Stimulated activated CD4-positive, alpha-beta T cell treated with anti-CD3 and anti-CD28 coated beads, Interleukin-15, amount 100 ng/mL, for 1 hour (primary cell): ENCODE measurements around the gene ATP2C1.
"Not testable (repeated sequence)": the region's sequence is repeated elsewhere in the genome, so short reads cannot be mapped to it uniquely, and the experiment has no call there.

Source experiments
- DNase-seq, 2 donors: peaks; one replicate each; pipeline ENCODE4 v3.0.0-alpha.2; 2020; ENCODE audit warnings: low read depth in 1 of 2, low spot score in 1 of 2

Gene ATP2C1

DNA sequence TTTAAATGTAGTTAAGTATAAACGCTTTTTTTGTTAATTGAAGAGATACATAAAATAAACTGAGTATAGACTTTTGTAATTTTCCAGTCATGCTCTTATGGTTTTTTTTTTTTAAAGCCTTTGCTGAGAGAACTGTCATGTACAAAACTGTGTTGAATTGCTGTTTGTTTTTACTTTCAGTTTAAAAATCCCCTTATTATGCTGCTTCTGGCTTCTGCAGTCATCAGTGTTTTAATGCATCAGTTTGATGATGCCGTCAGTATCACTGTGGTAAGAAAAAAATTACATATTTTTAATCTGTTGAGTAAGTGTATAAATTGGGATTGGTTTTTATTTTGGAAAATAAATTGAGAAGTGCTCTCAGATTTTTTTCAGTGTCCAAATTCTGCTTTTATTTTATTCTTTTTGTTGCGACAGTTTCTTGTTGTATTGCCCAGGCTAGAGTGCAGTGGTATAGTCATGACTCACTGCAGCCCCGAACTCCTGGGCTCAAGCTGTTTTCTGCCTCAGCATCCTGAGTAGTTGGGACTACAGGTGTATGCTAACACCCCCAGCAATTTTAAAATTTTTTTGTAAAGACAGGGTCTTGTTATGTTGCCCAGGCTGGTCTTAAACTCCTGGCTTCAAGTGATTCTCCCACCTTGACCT, 40.7 kb downstream of the ATP2C1 start:
- no peak for DNase-seq

DNA sequence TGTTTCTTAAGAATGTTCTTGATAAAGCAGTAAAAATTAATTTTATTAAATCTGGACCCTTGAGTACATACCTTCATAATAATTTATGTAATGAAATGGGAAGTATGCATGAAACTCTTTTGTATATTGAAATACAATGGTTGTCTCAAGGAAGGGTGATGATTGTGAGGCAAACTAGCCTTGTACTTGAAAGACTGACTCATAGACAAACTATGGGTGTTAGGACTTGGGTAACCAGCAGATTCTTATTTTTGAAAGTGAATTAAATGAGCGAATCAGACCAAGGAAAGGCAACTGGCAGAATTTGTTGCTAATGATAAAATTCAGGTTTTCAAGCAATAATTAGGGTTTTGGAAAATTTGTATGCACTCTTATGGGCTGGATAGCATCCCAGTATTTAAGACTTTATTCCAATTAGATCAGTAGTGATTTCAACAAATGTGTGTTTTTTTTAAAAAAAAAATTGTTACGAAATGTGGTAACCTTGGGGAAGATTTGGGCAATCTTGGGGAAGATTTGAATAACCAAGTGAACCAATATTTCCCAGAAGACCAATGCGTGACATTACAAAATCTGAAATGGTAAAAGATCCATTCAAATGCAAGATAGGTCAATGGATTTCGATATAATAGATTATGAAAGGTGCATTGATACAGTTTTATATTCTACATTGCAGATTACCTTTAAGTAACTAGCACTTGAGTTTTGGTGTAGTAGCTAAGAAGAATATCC, 42.0 kb downstream of the ATP2C1 start:
- no peak for DNase-seq

DNA sequence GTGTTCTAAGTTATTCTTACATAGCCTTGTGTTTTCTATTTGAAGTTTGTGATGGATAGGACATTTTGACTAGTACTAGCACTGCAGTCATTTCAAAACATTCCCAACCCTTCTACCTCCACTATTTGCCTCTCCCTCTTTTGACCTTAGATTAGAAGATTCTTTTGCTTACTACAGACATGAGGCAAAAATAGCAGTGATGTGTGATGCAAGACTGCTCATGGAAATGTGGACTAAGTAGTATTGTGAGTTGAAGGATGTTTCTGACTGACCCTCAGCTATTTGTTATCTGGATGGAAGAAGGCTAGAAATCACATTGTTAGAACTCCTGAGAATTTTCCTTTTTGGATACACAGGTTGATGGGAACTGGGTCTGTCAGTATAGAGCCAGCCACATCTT, 45.9 kb downstream of the ATP2C1 start:
- no peak for DNase-seq

DNA sequence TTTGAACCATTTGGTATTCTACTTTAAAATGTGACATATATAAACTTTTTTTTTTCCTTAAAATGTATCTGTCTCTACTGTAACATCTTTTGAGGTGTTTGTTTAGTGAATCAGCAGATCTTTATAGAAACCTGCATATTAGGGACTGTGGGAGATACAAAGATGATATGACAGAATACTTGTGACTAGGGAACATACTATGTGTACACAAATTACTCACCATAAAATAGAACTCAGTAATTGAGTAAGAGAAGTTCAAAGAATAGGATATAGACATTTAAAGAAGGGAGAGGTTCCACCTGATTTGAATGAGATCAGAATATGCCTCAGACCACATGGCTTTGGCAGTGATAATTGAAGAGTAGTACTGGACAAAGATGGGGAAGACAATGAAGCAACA, 47.9 kb downstream of the ATP2C1 start:
- DNase-seq: no peak

DNA sequence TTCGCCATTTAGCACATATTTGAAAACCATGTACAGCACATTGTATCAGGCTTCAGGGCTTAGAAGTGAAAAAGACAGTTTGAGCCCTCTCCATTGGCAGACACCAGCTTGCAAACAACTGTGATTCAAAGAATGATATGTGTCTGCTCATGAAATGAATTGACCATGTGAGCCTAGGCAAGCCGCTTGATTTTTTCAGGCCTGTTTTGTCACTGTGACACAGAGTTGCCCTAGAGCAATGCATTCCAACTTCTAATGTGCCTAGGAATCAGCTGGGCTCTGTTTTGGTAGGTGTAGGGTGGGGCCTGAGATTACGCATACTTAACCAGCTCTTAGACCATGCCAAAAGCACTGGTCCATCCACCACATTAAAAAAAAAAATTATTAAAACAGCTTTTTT, 53.0 kb downstream of the ATP2C1 start:
- DNase-seq: no peak

DNA sequence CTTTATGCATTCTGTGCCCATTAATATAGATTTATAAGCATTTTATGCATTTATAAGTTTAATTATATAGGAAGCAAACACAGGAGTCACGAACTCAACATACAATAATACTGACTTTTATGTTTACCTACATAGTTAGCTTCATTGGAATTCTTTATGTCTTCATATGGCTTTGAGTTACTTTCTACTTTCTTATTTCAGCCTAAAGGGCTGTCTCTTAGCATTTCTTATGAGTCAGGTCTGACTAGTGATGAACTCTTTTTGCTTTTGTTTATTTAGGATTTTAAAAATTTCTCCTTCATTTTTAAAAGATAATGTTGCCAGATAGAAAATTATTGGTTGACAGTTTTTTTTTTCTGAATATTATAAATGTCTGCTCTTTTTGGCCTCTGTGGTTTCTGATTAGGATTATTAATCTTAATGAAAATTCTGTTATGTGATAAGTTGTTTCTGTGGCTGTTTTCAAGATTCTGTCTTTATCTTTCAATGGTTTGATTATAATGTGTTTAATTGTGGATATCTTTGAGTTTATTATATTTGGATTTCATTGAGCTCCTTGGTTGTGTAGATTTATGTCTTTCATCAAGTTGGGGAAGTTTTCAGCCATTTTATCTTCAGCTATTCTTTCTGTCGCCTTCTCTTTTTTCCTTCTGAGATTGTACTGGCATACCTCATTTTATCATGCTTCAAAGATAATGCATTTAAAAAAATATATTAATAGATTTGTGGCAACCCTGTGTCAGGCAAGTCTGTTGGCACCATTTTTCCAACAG, 54.3 kb downstream of the ATP2C1 start:
- no peak for DNase-seq

DNA sequence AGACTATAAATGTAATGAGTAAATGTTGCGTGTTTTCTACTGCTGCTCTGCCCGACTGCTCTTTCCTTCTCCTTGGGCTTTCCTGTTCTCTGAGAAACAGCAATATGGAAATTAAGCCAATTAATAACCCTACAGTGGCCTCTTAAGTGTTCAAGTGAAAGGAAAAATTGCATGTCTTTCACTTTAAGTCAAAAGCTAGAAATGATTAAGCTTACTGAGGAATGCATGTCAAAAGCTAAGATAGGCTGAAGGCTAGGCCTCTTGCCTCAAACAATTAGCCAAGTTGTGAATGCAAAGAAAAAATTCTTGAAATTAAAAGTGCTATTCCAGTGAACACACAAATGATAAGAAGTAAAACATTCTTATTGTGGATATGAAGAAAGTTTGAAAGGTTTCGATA, 55.0 kb downstream of the ATP2C1 start:
- no peak for DNase-seq

DNA sequence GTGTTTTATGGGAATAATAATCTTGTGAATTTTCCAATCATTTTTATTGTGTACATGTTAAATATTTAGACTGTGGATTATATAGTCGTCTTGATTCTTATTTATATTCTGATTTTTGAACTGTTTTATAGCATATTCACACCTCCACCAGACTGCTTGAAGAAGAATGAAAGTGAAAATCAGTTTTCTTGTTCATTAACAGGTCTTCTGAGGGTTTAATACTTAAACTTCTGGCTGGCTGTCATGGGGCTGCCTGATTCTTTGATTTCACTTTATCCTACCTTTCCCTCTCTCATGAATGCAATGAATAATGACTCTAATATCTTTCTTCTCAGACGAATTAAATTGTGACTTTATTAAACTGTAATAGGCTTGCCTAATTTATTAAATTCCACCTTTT, 56.2 kb downstream of the ATP2C1 start:
- DNase-seq: no peak

DNA sequence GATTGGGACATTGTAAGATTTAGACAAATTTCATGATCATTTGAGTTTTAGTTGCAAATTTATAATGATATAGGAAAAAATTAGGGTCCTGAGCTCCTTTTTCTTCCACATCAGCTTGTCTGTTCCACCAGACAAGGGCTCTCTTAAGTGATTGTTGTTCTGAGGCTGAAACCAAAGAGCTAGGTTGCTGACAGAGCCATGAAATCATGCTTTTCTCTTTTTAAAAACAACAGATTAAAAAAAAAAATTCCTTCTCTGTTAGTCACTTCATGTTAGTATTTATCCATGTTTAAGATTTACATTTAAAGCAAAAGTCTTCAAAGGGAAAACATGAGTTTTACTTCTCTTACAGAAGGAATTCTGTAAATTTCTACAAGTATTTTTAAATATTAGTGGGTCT, 56.8 kb downstream of the ATP2C1 start:
- DNase-seq: no peak

DNA sequence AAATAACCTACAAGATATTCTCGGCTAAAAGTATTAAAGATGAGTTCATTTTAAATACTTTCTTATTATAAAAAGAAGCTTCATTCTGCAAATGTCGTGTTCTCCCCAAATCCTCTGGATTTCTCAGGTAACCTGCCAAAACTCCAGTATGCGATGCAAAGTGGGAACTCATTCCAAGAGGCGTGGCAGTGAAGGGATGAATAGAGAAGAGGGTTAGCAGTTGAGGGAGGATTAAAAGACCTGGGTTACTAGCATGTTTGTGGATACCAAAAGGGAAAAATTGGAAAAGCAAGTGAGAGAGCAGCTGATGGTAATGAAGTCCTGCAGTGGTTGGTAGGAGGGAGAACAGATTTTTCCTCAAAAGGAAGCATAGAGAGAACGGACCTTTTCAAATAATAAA, 61.6 kb downstream of the ATP2C1 start:
- no peak for DNase-seq

DNA sequence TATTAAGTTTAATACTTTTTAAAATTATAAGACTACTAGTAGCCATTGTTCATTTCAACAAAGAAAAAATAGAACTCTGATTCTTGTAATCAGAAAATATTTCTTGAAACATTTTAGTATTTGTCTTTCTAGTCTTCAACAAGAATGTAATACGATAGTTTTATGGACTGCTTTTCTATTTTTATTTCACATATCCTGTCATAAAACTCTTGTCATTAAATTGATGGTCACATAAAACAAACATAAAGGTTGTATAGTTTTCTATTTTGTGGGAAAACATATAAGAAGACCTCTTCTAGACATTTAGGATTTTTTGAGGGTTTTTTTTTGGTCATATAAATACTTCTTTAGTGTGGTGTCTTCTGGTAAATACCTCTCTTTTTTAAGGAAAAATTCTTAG, 62.4 kb downstream of the ATP2C1 start:
- DNase-seq: no peak

DNA sequence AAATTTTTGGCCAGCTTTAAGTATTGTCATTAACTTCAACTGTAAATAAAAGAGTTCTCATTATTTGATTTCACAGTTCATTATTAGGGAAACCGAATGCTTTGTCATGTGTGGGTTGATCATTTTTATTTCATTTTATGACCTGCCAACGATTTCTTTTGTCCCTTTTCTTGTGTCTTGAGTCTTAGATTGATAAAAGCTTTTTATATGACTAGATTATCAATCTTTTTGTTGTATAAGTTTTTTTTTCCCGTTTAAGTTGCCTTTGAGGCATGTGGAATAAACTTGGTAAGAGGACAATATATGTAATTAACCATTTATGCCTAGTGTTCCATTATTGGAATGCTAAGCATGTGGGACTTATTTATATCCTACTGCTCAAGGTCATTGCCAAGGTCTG, 62.8 kb downstream of the ATP2C1 start:
- DNase-seq: no peak

DNA sequence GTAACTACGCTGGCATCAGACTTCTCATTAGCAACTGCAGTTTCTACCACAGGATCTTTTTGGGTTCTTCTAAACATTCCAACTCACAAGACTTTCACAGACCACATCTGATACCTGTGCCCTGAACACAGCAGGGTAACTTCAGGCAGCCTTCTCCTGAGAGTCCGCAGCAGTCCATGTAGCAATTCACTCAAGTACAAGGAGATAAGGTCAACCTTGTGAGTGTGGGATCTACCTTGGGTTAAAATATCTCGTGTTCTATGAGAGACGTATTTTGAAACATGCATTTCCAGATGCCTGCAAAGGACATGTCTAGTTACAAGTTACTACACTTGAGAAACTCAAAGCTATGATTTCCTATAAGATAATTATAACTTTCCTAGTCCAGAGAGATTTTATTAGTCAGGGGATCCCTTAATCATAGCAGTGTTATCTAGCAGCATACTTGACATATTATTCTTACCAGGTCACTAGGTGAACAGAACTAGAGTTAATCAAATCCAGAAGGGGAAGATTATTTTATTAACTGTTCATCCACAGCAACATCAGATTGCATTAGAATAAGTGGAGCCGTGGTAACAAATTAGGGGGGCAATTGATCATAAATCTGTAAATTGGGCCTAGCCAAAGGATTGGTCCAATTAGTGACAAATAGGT, 66.4 kb downstream of the ATP2C1 start:
- DNase-seq: no peak

DNA sequence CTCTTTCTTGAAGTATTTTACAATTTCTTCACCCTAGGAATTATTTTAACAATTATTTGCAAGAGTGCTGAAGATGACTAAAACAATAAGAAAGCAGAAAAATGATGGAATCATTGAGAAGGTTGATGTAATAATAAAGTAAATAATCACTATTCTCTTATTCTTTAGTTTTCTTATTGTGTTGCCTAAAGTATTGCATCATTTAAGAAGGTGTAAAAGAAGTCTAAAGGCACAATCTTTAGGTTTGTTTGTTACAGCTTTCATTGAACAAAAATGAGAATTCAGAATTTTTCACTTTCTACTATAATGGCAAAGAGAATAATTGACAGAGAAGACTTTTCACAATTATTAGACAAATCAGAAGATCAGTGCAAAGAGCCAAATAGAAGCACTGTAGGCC, 67.6 kb downstream of the ATP2C1 start:
- no peak for DNase-seq

DNA sequence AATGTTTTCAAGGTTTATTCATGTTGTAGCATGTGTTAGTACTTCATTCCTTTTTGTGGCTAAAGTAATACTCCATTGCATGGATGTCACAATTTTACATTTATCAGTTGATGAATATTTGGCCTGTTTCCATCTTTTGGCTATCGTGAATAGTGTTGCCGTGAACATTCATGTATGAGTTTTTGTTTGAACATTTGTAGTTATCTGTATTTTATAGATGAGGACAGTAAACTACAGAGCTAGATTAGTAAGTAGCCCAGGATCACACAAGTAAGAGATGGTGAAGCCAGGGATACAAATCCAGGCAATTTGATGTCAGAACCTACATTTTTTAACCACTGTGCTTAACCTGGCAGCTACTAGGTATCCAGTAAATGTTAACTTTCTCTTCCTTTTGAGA, 69.6 kb downstream of the ATP2C1 start:
- DNase-seq: no peak

DNA sequence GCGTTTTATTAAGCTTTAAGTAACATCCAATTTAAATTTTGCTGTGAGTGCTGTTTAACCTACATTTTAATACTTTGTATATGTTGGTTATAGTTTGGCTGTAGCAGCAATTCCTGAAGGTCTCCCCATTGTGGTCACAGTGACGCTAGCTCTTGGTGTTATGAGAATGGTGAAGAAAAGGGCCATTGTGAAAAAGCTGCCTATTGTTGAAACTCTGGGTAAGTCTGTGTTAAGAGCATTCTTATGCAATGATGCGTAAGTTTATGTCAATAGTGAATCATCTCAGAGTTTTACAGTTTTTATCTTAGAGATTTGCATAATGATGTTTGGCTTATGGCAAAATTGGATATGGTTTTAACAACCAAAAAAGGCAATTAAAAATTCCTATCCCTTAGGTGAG, 70.0 kb downstream of the ATP2C1 start:
- DNase-seq: no peak

DNA sequence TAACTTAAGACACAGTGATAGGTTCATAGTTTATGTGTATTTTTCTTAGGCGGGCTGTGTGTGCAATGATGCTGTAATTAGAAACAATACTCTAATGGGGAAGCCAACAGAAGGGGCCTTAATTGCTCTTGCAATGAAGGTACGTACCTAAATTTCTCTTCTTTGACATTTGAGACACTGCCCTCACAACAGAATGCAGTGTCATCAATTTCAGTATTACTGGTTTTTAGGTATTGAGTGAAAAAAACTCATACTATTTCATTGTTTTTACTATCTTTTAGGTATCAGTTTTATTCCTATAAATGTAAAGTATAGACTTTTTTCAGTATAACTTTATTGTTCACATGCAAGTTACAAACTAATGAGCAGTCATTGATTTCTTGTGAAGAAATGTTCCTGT, 73.4 kb downstream of the ATP2C1 start:
- no peak for DNase-seq

DNA sequence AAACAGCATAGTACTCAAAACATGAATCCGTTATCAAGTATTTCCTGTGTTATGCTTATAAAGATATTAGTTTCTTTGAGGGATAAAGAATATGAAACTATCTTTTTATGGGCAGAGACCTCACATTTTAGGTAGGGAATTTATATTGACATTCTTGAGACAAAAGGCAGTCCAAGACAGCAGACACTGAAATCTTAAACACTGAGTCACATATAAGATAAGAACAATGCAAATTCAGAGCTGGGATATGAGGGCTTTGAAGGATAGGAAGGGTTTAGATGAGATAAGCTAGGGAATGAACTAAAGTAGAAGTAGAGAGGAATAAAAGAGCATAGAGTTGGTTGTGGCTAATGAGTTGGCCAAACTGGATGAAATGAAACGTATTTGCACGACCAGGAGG, 74.3 kb downstream of the ATP2C1 start:
- no peak for DNase-seq

DNA sequence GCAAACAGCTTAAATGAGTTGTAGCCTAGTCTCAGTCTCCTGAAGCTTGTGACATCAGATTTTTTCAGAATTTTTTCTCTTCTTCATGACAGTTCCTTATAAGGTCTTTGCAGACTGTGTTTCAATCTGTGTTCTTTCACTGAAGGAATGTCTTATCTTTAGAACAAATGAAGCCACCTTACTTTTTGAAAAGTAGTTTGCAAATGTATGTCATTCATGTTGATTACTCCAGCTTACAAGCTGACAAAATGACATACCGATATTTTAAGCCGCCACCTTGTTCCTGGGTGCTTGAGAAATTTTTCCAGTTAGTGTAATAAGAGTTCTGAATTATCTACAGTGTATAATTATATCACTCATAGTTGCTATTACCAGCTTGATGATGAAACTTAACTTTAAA, 75.7 kb downstream of the ATP2C1 start:
- no peak for DNase-seq

DNA sequence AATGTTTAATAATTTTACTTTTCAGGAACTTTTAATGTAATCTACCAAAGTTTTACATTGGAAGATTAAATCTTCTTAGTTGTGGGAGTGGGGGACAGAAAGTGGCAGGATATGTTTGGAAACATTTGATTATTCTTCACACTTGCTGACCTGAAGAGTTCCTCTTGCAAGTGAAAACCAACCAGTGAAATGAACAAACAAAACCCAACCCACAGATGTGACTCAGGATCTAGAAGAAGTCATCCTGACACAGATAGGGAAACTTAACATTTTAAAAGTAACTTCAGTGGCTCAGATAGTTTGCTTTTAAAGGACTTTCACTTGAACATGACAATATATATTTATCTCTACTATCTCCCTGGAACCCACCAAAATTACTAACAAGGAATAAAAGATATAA, 77.3 kb downstream of the ATP2C1 start:
- no peak for DNase-seq

DNA sequence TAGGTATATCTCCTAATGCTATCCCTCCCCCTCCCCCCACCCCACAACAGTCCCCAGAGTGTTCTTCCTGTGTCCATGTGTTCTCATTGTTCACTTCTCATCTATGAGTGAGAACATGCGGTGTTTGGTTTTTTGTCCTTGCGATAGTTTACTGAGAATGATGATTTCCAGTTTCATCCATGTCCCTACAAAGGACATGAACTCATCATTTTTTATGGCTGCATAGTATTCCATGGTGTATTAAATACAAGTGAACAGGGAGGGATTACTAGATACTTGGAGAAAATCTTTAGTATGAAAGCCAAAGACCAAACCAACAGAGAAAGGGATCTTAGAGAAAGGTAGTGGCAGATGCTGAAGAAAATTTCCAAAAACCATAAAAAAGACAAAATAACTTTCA, 78.7 kb downstream of the ATP2C1 start:
- DNase-seq: not testable (repeated sequence)

DNA sequence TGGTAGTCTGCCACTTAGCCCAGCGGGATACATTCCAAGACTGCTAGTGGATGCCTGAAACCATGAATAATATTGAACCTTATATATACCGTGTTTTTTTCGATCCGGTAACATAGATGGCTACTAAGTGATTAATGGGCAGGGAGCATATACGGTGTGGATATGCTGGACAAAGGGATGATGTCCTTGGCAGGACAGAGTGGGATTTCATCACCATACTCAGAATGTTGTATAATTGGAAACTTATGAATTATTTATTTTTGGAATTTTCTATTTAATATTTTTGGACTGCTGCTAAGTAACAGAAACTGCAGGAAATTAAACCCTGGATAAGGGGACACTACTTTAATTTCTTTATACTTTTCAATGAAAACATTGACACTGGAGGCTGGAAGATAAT, 79.5 kb downstream of the ATP2C1 start:
- no peak for DNase-seq
